ENCODE data around the gene RREB1. TPM values are rescaled to one million over a fixed set of nuclear protein-coding genes. Genes with fewer than 3 reads are reported as not detected.

RREB1 gene
- total and polyA plus RNA-seq, 2 donors (not counting 3 experiments of a cell fraction or from before 2014, with no cell fraction given) = 3.7 to 33.0 TPM

GRCh38 chr6:7147051-7147671, 39.4 kb downstream of the RREB1 start:
- Histone ChIP-seq H3K4me3 (replicated peaks in 1 of 3; ENCODE audit: insufficient read depth in 1 of 3, low read depth in 1 of 3, low read length in 3 of 3) (no peak overlapping the region), H3K27me3 (ENCODE audit: control insufficient read depth in 2 of 2, insufficient read depth in 2 of 2, low read length in 2 of 2) (no peaks in the 10 kb centered on the region), H3K79me2 (ENCODE audit: control insufficient read depth, insufficient read depth, low read length) (peaks cover 86% of the 10 kb centered on the region), H4K20me1 (replicated peaks; ENCODE audit: control insufficient read depth, extremely low read depth, insufficient read depth, low read length) (peaks cover 2% of the 10 kb centered on the region), H3K4me1 (ENCODE audit: control insufficient read depth, extremely low read depth, insufficient read depth, low read length) (peaks cover 12% of the 10 kb centered on the region), H3K36me3 (ENCODE audit: control insufficient read depth in 2 of 2, extremely low read depth in 1 of 2, insufficient read depth in 2 of 2, low read length in 2 of 2) (no peaks in the 10 kb centered on the region), H3K4me2 (ENCODE audit: insufficient read depth, low read length) (peak overlapping the region; percentile 16), H3K9ac (replicated peaks; ENCODE audit: extremely low read depth, insufficient read depth, low read length) (no peak overlapping the region), H3K9me1 (replicated peaks; ENCODE audit: control insufficient read depth, extremely low read depth, insufficient read depth, low read length) (no peaks in the 10 kb centered on the region), H3K9me3 (replicated peaks; ENCODE audit: control insufficient read depth, insufficient read depth, low read length) (no peaks in the 10 kb centered on the region), H3K27ac (ENCODE audit: insufficient read depth, low read depth, low read length) (no peak overlapping the region), H2AFZ (ENCODE audit: low read depth, low read length) (no peak overlapping the region)
- ChIA-PET CTCF (interaction anchor here (0.6 to 1.8 kb wide), 7 partner anchors 9 to 470 kb away, joined by 3 to 8 read pairs (median 5); no protein-coding TSS in a partner anchor), POLR2A (interaction anchor here (0.6 to 1.6 kb wide), 3 partner anchors 15 to 104 kb away, joined by 3 read pairs; partner anchors contain the start of gene RREB1)
- no peak for TF ChIP-seq GATA2 (IDR thresholded peaks at IDR 0.05; ENCODE audit: insufficient read depth, insufficient read length, low read depth, low read length)
- TF ChIP-seq FOS (IDR thresholded peaks at IDR 0.05; ENCODE audit: borderline replicate concordance, insufficient read depth, low read length) = no peak
- no peak for TF ChIP-seq EZH2 (IDR thresholded peaks at IDR 0.05; ENCODE audit: borderline replicate concordance, low read depth, low read length, severe bottlenecking)
- no peak for TF ChIP-seq POLR2A (IDR thresholded peaks at IDR 0.05; ENCODE audit: low read depth, low read length)
- TF ChIP-seq CTCF (IDR thresholded peaks at IDR 0.05; ENCODE audit: extremely low read depth in 1 of 2, insufficient read depth in 1 of 2, low read depth in 1 of 2, low read length in 2 of 2) = no peak
- TF ChIP-seq JUN (IDR thresholded peaks at IDR 0.05; ENCODE audit: borderline replicate concordance, insufficient read depth, insufficient read length, low read depth) = no peak
- no peak for TF ChIP-seq MYC (IDR thresholded peaks at IDR 0.05; ENCODE audit: low read depth, low read length)
- no peak for TF ChIP-seq POLR2AphosphoS5 (IDR thresholded peaks at IDR 0.05; ENCODE audit: insufficient read depth, low read depth, low read length)
- TF ChIP-seq MAX (IDR thresholded peaks at IDR 0.05; ENCODE audit: insufficient read depth, insufficient read length) = no peak
- dilution Hi-C loops (cut with MboI; ENCODE audit: extremely low pct_ligation_motif_present, low sequenced_read_pairs) (no loop called here), intact Hi-C loops (cut with micrococcal nuclease) (no loop called here)
- no TSS peak for BruUV-seq (replicated peaks)
- DNase-seq (ENCODE audit: low read depth, low spot score) = no peak
- FAIRE-seq = peak; percentile 73

All from endothelial cell of umbilical vein (primary cell).